AG09319 (cell line): ENCODE data around the gene LRRC10B.

ENCODE experiments used
- DNase-seq: peaks from one replicate; pipeline ENCODE4 v3.0.0-alpha.2; 2010; ENCODE audit warnings: low read depth; ENCODE audit errors: extremely low read depth
- CTCF ChIP-seq: IDR thresholded peaks from 2 replicates; pipeline ENCODE4 v1.5.1; 2011; ENCODE audit warnings: low read depth, mild to moderate bottlenecking, inconsistent platforms, low read length, moderate library complexity

LRRC10B gene

DNA sequence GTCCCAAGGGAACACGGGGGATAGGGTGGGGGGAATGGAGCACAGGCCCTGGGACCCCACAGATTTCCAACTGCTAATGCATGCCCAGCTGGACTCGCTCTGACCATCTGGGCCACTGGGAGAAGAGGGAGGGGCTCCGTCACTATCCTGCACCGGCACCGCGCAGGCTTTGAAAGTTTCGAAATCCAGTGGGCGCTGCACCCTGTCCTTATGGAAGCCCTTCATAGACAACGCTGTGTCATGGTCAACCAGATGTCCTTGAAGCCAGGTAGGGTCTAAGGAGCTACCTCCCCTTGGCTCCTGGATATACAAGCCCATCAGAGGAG is 30.1 kb downstream of the LRRC10B start:
- no peak for TF ChIP-seq CTCF
- no peak for DNase-seq

GRCh38 chr11:61539006-61539405 is 30.5 kb downstream of the LRRC10B start:
- no peak for DNase-seq
- no peak for TF ChIP-seq CTCF

- no peak for TF ChIP-seq CTCF
- no peak for DNase-seq
Measured at GRCh38 chr11:61539831-61540357, 31.3 kb downstream of the LRRC10B start.

- no peak for TF ChIP-seq CTCF
- DNase-seq, result no peak
Measured at GRCh38 chr11:61540528-61540927, 32.0 kb downstream of the LRRC10B start.

GRCh38 chr11:61541598-61541997 is 33.0 kb downstream of the LRRC10B start:
- peak; percentile 47 for DNase-seq
- TF ChIP-seq CTCF, result no peak

GRCh38 chr11:61542024-61542461 is 33.5 kb downstream of the LRRC10B start:
- DNase-seq, result no peak
- TF ChIP-seq CTCF, result no peak

DNA sequence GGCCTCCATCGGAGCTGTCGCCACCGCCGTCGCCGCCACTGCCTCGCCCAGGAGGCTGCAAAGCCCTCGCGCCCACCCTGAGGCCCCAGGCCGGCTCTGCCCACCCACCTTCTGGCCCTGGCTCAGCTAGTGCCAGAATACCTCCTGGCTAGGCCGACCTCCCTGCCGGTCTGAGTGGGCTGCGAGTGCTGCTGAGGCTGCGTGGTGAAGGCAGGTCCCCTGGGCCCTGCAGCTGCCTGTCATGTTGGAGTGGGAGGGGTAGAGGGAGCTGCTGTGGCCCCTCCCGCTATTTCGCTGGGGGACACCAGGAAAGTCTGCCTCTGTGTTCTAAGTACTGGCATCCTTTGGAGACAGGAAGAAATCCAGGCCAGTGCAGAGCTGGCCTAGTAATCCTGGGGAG is 34.2 kb downstream of the LRRC10B start:
- no peak for DNase-seq
- TF ChIP-seq CTCF, result no peak
